ENCODE results near the gene KLRF1. TPM values are rescaled to one million over a fixed set of nuclear protein-coding genes. Genes with fewer than 3 reads are reported as not detected.

KLRF1 gene
- total RNA-seq, 2 experiments from 2014 or later, result not detected

Other genes starting within 250 kb of the KLRF1 start
- gene KLRB1, start 219.6 kb upstream of the KLRF1 start, total RNA-seq, result 1 to 10 TPM; 3.3 to 3.6 TPM
- gene CLEC2D, start 157.8 kb upstream of the KLRF1 start, total RNA-seq, result 100 to 1,000 TPM; 254 to 271 TPM
- gene CLECL1, start 94.4 kb upstream of the KLRF1 start, total RNA-seq, result 1 to 10 TPM; 7.6 to 8.5 TPM
- gene CD69, start 66.6 kb upstream of the KLRF1 start, total RNA-seq, result 10 to 100 TPM; 80.0 to 83.5 TPM
- gene CLEC2B, start 41.9 kb downstream of the KLRF1 start, total RNA-seq, result 10 to 100 TPM in 1 of 2 experiments, 1 to 10 TPM in 1; 10.0 to 10.8 TPM
- not detected for gene KLRF2, start 54.0 kb downstream of the KLRF1 start, total RNA-seq
- not detected for gene CLEC2A, start 104.9 kb downstream of the KLRF1 start, total RNA-seq
- gene CLEC12A, start 143.9 kb downstream of the KLRF1 start, total RNA-seq, result not detected
- not detected for gene CLEC1B, start 171.6 kb downstream of the KLRF1 start, total RNA-seq
- gene CLEC12B, start 183.1 kb downstream of the KLRF1 start, total RNA-seq, result not detected
- not detected for gene CLEC9A, start 203.2 kb downstream of the KLRF1 start, total RNA-seq

Measured in activated CD8-positive, alpha-beta memory T cell treated with anti-CD3 and anti-CD28 coated beads for 36 hours (primary cell).